Measurements from ENCODE around the gene RSPH3.
"Not testable (repeated sequence)": the region's sequence is repeated elsewhere in the genome, so short reads cannot be mapped to it uniquely, and the experiment has no call there.

The RSPH3 gene

DNA sequence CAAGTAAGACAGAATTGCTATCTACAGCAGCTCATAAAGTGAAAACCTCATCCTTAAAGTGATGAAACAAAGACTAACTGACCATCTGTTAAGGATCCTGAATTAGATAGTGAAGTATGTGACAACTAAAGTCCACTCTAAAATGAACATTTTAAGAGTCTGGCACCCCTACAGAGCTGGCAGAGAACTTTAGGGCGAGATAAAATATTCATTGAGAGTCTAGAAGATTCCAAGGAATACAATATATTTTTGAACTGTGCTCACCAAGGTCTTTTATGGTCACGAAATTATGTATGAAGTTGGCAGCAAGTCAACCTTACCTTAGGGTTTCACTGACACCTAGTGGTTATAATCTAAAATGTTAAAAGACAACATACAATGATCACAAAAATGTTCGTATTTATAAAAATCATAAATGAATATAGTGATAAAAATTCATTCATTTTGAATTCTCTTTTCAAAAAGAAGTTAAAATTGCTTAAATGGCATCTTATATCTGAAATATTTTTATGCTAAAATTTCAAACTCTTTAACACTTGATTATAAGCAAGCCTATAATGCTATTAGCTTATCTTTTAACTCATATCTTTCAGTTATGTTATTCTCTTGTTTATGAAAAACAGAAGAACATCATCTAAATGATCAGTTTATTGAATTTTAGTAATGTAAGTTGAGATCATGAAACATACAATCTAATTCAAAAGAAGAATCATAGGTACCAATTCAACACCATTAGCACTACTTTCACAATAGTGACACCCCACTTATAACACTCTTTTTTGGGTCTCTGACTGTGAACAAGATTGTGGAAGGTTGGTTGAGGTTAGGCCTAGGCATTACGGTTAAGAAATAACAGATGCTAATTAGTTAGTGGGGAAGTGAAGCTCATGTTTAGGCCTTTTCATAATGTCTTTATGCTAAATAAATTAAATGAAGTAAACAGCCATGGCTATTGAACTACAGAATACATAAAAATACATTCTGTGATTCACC, 27.5 kb downstream of the RSPH3 start:
- no peak for DNase-seq (ENCODE audit: low read depth)

DNA sequence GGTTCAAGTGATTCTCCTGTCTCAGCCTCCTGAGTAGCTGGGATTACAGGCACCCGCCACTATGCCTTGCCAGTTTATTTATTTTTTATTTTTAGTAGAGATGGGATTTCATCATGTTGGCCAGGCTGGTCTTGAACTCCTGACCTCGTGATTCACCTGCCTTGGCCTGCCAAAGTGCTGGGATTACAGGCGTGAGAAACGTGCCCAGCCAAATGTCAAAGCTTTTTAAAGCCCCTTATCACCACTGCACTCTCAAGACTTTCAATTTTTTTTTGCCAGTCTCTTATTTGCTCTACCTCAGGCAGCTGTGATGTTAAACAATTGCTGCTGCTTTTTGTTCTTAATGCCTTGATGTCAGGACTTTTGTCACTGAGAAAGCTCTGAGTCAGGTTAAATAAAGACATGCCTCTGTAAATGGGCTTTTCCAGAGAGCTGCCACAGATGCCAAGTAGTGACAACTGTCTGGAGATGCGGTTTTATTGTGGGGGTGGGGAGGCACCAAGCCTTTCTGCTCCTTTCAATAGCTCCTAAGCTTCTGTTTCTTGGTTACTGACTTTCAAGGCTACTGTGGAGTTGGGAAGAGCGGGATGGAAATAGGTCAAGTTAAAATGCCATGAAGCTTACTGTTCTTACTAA, 29.2 kb downstream of the RSPH3 start:
- DNase-seq (ENCODE audit: low read depth) = no peak

DNA sequence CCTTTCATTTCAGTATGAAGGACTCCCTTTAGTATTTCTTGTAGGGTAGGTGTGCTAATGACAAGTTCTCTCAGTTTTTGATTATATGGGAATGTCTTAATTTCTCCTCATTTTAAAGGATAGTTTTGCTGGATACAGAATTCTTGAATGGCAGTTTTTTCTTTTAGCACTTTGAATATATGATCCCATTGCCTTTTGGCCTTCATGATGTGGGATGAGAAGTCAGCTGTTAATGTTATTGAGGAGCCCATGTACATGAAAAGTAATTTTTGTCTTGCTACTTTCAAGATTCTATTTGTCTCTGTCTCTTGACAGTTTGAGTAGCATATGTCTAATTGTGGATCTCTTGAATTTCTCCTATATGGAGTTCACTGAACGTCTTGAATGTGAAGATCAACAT, 30.9 kb downstream of the RSPH3 start:
- no peak for DNase-seq (ENCODE audit: low read depth)

DNA sequence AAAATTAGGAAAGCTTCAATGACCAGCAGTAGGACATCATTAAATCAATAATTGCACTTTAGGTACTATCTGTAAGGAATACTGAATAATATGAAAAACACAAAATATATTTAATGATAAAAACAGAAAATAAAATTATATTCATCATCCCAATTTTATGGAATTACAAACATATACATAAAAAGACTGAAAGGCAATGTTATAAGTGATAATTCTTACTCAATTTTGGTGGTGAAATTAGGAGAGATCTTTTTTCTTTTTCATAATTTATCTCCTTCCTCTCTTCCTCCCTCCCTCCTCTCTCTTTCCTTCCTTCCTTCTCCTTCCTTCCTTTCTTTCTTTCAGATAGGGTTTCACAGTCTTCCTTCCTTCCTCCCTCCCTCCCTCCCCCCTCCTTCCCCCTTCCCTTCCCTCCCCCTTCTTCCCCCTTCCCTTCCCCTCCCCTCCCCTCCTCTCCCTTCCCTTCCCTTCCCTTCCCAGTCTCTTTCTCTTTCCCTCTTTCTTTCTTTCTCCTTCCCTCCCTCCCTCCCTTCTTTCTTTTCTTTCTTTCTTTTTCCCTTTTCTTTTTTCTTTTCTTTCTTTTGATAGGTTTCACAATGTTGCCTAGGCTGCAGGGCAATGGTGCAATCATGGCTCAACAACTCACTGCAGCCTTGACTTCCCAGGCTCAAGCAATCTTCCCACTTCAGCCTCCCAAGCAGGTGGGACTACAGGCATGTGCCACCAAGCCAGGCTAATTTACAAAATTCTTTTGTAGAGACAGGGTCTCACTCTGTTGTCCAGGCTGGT, 36.8 kb downstream of the RSPH3 start:
- DNase-seq (ENCODE audit: low read depth) = no peak

DNA sequence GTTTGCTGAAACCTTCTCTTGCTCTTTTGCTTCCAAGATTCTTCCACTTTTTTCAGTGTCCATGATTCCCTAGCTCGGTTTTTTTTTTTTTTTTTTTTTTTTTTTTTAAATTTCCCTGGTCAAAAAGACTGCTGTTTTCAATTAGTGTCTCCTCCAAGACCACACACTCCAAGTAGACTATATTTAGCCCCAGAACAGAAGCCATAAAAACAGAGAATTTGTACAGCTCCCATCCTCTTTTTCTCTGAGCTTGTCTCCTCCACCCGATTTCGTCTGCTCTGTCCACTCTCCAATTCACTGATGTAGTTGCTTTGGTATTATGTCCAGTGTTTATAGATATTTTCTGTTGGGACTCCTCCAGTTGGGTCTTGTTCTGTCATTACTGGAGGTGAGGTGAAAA, 37.6 kb downstream of the RSPH3 start:
- DNase-seq (ENCODE audit: low read depth) = no peak

DNA sequence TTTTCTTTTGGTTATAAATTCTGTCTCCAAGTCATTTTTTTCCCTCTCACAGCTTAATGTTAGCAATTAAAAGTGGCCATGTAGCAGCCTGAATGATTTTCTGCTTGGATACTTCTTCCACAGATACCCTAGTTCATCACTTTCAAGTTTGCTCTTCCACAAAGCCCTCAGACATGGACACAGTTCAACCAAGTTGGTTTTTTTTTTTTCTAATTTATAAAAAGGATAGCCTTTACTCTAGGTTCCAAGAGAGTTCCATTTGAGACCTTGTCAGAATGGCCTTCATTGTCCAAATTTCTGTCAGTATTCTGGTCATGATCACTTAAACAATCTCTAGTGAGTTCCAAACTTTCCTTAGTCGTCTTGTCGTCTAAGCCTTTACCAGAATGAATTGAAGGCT, 40.0 kb downstream of the RSPH3 start:
- no peak for DNase-seq (ENCODE audit: low read depth)

DNA sequence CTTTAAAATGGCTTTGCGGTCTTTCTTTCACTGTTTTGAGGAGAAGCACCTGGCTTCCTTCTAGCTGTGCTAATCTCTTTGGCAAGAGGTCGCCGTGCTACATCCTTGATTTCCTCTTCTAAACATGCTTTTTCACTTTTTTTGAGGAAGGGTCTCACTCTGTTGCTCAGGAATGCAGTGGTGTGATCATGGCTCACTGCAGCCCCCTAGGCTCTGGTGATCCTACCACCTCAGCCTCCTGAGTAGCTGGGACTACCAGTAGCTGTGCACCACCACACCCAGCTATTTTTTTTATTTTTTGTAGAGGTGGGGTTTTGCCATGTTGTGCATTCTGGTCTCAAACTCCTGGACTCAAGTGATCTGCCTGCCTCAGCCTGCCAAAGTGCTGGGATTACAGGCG, 40.5 kb downstream of the RSPH3 start:
- DNase-seq (ENCODE audit: low read depth) = no peak

DNA sequence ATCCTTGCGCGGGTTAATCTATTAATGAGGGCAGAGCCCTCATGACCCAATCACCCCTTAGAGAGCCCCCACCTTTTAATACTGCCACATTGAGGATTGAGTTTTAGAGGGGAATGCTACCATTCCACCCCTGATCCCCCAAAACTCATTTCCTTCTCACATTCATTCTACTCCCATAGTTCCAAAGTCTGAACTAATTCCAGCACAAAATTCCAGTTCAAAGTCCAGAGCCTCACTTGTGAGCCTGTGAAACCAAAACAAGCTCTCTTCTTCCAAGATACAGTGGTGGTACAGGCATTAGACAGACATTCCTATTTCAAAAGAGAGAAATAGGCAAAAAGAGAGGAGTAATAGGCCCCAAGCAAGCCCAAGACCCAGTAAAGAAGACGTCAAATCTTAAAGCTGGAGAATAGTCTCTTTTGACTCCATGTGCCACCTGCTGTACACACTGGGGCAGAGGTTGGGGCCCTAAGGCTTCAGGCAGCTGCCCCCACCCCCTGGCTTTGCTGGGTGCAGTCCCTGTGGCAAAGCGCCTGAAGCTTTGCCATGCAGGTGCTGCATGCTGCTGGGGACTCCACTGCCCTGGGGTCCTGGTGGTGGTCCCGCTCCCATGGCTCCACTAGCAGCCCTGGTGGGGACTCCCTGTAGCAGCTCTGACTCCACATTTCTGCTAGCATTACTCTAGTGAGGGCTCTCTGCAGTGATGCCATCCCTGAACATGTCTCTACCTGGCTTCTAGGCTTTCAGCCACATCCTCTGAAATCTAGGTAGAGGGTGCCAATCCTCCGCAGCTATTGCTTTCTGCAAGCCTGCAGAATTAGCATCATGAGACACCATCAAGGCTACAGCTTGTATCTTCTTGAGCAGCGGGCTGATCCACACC, 41.3 kb downstream of the RSPH3 start:
- no peak for DNase-seq (ENCODE audit: low read depth)

DNA sequence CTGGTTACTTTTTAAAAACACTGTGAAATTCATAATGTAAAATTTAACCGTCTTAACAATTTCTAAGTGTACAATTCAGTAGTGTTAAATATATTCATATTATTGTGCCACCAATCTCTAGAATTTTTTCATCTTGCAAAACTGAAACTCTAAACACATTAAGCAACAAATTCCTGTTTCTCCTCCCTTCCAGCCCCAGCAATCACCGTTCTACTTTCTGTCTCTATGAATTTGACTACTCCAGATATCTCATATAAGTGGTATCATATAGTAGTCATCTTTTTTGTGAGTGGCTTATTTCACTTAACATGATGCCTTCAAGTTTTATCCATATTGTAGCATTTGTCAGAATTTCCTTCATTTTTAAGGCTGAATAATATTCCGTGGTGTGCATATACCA, 44.7 kb downstream of the RSPH3 start:
- DNase-seq (ENCODE audit: low read depth) = no peak

DNA sequence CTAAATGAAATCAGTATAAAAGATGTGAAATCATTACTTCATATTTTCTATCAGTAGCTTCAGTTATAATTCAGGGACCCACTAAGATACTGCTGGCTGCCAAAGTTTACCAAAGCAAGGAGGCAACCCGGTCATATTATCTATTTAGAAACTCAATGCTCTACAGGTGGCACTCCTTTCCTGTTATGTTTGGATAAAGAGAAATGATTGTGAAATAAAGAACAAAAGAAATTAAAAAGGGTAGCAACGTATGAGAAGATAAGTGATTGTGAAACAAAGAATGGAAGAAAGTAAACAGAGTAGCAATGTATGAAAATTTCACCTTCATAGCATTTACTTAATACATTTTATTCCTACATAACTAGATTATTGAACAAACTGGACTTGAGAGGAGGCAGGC, 45.2 kb downstream of the RSPH3 start:
- no peak for DNase-seq (ENCODE audit: low read depth)

DNA sequence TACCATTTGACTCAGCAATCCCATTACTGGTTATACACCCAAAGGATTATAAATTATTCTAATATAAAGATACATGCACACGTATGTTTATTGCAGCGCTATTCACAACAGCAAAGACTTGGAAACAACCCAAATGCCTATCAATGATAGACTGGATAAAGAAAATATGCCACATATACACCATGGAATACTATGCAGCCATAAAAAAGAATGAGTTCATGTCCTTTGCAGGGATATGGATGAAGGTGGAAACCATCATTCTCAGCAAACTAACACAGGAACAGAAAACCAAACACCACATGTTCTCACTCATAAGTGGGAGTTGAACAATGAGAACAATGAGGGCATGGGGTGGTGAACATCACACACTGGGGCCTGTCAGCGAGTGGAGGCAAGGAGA, 48.0 kb downstream of the RSPH3 start:
- not testable (repeated sequence) for DNase-seq (ENCODE audit: low read depth)

DNA sequence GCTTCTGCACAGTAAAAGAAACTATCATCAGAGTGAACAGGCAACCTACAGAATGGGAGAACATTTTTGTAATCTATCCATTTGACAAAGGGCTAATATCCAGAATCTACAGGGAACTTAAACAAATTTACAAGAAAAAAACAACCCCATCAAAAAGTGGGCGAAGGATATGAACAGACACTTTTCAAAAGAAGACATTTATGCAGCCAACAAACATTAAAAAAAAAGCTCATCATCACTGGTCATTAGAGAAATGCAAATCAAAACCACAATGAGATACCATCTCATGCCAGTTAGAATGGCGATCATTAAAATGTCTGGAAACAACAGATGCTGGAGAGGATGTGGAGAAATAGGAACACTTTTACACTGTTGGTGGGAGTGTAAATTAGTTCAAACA, 48.4 kb downstream of the RSPH3 start:
- not testable (repeated sequence) for DNase-seq (ENCODE audit: low read depth)

DNA sequence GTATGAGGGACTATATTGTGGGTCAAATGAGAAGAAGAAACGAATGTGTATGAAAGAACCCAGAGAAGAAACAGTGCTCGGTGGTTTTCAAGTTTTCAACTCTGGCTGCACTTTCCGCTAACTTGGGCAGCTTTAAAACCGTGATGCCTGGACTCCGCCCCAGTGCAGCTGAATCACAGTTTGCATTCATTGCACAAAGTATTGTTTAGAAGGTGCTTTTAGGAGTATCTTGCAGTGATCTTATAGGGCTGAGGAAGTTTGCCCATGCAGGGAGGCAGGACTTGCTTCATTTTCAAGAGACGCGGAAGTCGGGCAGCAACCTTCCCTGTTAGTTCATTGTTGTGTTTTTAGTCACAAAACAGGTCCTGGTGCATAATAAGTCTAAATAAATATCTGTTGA, 52.7 kb downstream of the RSPH3 start:
- DNase-seq (ENCODE audit: low read depth) = no peak

DNA sequence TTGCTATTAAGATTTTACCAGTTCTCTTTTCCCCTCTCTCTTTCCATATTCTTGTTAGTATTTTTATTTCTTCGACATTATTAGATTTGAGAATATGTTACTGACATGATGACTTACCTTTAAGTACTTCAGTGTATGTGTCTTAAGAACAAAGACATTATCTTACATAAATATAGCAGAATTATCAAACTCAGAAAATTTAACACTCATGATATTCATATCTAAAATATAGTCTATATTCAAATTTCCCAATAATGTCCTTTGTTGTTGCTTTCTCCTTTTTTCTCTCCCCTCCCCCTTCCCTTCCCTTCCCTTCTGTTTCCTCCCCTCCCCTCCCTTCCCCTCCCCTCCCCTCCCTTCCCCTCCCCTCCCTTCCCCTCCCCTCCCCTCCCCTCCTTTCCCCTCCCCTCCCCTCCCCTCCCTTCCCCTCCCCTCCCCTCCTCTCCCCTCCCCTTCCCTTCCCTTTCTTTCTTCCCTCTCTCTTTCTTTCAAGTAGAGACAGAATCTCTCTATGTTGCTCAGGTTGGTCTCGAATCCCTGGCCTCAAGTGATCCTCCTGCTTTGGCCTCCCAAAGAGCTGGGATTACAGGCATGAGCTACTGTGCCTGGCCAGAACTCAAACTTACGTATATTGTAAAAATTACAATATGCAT, 56.5 kb downstream of the RSPH3 start:
- DNase-seq (ENCODE audit: low read depth) = no peak

DNA sequence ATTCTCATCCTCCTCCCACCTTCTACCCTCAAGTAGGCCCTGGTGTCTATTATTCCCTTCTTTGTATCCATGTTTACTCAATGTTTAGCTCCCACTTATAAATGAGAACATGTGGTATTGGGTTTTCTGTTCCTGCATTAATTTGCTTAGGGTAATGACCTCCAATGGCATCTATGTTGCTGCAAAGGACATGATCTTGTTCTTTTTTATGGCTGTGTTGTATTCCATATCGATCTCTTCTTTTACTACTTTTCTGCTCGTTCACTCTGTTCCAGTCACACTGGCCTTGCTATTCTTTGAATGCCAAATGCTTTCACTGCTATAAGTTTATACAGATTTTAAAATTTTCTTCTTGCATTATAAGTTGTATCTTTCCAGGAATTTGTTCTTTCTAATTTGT, 57.7 kb downstream of the RSPH3 start:
- no peak for DNase-seq (ENCODE audit: low read depth)

DNA sequence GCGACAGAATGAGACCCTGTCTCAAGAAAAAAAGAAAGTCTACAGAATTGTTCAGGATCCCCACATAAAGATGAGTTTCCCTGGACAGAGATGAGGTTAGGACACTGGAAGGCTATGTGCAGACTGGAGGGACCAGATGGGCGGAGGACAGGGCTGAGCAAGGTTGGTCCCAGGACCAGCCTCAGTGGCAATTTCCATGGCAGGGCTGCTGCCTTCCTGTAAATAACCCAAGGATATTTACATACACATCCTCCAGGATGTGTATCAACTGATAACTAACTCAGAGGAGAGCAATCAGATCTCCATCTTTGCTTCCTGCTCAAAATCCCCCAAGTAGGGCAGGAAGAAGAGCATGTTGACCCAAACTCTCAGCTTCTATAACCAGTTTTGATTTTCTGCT, 58.8 kb downstream of the RSPH3 start:
- no peak for DNase-seq (ENCODE audit: low read depth)

DNA sequence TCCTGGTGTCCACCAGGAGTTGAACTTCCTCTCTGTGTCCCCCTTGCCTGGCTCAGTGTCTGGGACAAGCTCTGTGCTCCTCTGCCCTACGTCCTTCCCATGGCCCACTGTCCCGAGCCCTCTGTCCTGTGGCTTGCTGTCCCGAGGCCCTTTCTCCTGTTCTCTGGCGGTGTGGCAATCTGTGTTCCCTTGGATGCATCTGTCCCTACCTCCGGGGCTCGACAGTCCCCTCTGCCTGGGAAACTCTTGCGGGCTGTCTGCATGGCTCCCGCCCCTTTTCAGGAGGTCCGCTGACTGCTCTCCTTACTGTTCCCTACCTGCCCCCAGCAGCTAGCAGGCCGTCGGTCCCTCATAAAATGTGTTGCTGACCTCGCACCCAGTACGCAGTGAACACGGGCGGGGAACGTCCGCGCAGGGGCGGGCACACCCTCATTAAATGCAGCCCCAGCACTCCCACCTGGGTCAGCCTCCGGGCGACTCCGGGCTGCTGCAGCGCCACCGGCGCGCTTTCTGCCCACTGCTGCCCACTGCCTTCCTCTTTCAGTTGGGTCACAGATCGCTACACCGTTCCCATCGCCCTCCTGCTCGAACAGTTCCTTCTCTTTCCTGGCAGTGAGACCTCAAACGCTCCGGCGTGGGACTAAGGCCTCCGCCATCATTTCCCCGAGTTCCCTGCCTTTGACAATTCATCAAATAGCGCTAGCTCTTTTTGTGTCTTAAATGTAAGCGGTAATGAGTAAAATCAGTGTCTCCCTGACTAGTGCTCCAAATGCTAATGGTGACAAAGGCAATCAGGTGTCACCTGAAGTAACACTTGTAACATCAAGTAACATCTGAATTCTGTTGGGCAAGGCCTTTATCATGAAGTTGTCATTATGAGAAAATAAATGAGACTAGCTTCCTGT, 60.5 kb downstream of the RSPH3 start:
- DNase-seq (ENCODE audit: low read depth) = no peak

DNA sequence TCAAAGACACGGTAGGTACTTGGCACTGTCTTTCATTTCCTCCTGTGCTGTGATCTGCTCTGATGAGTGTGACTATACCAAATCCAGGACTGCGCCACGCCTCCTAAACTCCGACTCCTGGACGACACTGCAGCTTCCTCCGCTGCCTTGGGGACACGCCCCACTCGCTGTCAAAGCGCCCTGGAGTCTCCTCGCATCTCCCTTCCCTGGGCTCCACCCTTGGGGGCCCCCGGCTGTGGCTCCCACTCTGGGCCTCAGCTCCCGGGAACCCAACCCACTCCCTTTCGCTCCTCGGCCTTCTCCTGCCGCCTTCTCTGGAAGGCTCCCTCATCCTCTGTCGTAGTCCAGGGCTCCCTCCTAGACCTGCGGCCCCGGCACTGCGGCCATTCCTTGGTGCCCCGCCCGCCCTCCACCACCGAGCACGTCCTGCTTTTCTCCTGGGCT, 61.2 kb downstream of the RSPH3 start:
- no peak for DNase-seq (ENCODE audit: low read depth)

DNA sequence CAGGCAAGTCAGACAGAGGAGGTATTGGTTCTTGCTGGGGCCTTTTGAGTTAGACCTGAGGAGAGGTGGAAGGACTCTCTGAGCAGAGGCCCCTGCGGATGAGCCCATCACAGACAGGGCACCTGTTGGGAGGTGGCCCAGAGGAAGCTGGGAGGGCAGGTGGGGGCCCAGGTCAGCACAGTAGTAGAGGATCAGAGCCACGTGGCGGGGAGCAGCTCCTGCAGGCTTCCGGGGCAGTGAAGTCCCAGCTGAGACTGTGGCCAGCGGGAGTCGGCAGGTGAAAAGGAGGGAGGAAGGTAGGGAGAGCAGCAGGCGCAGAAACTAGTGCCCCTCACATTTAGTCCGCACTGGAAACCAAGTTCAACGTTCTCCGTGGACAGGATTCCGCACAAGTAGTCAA, 61.8 kb downstream of the RSPH3 start:
- DNase-seq (ENCODE audit: low read depth) = no peak

DNA sequence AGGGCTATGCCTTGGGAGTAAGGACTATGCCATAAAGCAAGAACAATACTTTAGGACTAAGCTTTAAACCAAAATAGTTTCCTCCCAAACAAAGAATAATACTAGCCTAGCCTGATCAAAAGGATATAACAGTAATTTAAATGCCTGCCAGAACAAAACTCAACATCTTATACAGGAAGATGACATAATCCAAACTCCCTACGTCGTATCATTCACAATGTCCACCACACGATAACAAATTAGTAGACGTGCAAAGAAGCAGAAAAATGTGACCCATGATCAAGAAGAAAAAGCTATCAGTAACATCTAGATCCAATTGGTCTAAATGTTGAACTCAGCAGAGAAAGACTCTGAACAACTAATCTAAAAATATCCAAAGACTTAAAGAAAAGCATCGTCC, 65.8 kb downstream of the RSPH3 start:
- no peak for DNase-seq (ENCODE audit: low read depth)
